ENCODE results near the gene PTPN1. TPM values are rescaled to one million over a fixed set of nuclear protein-coding genes. Genes with fewer than 3 reads are reported as not detected.
"Not testable (repeated sequence)": the region's sequence is repeated elsewhere in the genome, so short reads cannot be mapped to it uniquely, and the experiment has no call there.

The PTPN1 gene
- total RNA-seq, 1 donor from 2014 or later, result 78.2 TPM

- DNase-seq (peak; percentile 84), ATAC-seq (peak; percentile 2 to 69)
- no peak overlapping the region for H3K27ac ChIP-seq
- H3K27me3 ChIP-seq (ENCODE audit: low read depth), result no peaks in the 10 kb centered on the region
- peaks cover 55% of the 10 kb centered on the region for H3K4me1 ChIP-seq
- H3K9me3 ChIP-seq, result no peaks in the 10 kb centered on the region
- H3K4me3 ChIP-seq, result no peak overlapping the region
- H3K36me3 ChIP-seq, result peaks cover 80% of the 10 kb centered on the region
- no peak for TF ChIP-seq CTCF (IDR thresholded peaks at IDR 0.05)
- intact Hi-C loops (cut with DNase I), result no loop called here
Observed at GRCh38 chr20:50567860-50568548, 57.8 kb downstream of the PTPN1 start.

GRCh38 chr20:50568549-50568942 lies 58.4 kb downstream of the PTPN1 start:
- no peak overlapping the region for H3K27ac ChIP-seq
- no peak overlapping the region for H3K4me3 ChIP-seq
- peaks cover 55% of the 10 kb centered on the region for H3K4me1 ChIP-seq
- H3K27me3 ChIP-seq (ENCODE audit: low read depth), result no peaks in the 10 kb centered on the region
- no peak for TF ChIP-seq CTCF (IDR thresholded peaks at IDR 0.05)
- H3K36me3 ChIP-seq, result peaks cover 80% of the 10 kb centered on the region
- no peak for DNase-seq
- intact Hi-C loops (cut with DNase I), result no loop called here
- no peak for ATAC-seq
- H3K9me3 ChIP-seq, result no peaks in the 10 kb centered on the region

- H3K27me3 ChIP-seq (ENCODE audit: low read depth); H3K9me3 ChIP-seq; DNase-seq; ATAC-seq; H3K4me3 ChIP-seq; intact Hi-C loops (cut with DNase I): not testable (repeated sequence)
- Histone ChIP-seq H3K4me1 (peaks cover 52% of the 10 kb centered on the region), H3K36me3 (peaks cover 88% of the 10 kb centered on the region), H3K27ac (peak overlapping the region; percentile 15)
Observed at GRCh38 chr20:50569487-50569863, 59.3 kb downstream of the PTPN1 start.

GRCh38 chr20:50569864-50570836 lies 60.0 kb downstream of the PTPN1 start:
- Histone ChIP-seq H3K27ac (peak overlapping the region; percentile 15), H3K9me3 (no peaks in the 10 kb centered on the region), H3K27me3 (ENCODE audit: low read depth) (no peaks in the 10 kb centered on the region), H3K4me3 (no peak overlapping the region), H3K36me3 (peaks cover 89% of the 10 kb centered on the region), H3K4me1 (peaks cover 45% of the 10 kb centered on the region)
- intact Hi-C loops (cut with DNase I), result loop anchor here (10.0 kb wide), 2 partner anchors 55 to 95 kb away; partner anchors contain the start of gene PTPN1
- no peak for DNase-seq
- peak; percentile 29 for TF ChIP-seq CTCF (IDR thresholded peaks at IDR 0.05)
- ATAC-seq, result peak; percentile 42 to 49

GRCh38 chr20:50571466-50571865 lies 61.3 kb downstream of the PTPN1 start:
- Histone ChIP-seq H3K27me3 (ENCODE audit: low read depth) (no peaks in the 10 kb centered on the region), H3K36me3 (peaks cover 89% of the 10 kb centered on the region), H3K4me1 (peaks cover 43% of the 10 kb centered on the region), H3K4me3 (no peak overlapping the region), H3K27ac (peak overlapping the region; percentile 15), H3K9me3 (no peaks in the 10 kb centered on the region)
- TF ChIP-seq CTCF (IDR thresholded peaks at IDR 0.05), result no peak
- DNase-seq, result no peak
- intact Hi-C loops (cut with DNase I), result loop anchor here (10.0 kb wide), 2 partner anchors 57 to 97 kb away; partner anchors contain the start of gene PTPN1
- ATAC-seq, result no peak
